Epidermal melanocyte (primary cell): ENCODE measurements around the gene OR52D1.

Experiments
- DNase-seq: peaks from one replicate; pipeline ENCODE4 v3.0.0; 2011; ENCODE audit warnings: low spot score; ENCODE audit not compliant: insufficient read length

OR52D1 gene

DNA sequence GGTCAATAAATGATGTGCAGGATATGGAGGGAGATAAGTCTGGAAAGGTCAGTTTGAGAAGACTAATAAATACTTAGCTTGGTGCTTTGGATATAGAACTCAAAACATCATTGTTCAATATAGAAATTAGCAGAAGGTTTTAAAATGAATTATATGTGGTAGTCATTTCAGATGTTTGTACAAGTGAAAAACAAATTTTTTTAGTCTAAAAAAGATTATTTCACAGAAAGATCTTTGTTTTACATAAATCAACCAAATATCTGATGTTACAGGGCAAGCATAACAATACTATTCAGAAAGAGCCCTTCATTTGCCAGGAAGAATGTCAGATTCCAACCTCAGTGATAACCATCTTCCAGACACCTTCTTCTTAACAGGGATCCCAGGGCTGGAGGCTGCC, at the start of gene OR52D1:
Gene OR52D1, plus strand, starts transcription at position 301 of the 400 bp plus-strand sequence. Its CDS starts 22 bp downstream, at position 323.
- DNase-seq = no peak

DNA sequence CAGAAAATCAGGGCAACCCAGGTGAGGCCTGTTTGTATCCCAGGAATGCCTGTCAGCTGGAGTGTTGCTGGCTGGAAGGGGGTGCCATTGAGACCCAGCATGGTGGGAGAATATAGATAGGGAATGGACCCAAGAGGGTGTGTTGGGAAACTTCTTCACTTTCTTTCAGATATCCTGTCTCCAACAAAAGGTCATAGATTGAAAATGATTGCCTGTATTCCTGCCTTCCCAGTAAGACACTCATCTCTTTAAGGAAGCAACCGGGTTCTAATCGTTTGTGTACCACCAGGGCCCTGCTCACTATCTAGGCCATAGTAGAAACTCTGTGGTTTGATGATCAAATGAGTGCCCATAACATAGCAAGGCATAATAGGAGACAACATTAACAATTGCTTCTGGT, 47.1 kb upstream of the OR52D1 start, which contains the start of gene OR51I1:
Gene OR51I1, minus strand, starts transcription at position 101 of the 400 bp plus-strand sequence. Its CDS starts 0 bp downstream, at position 101.
- DNase-seq = no peak

DNA sequence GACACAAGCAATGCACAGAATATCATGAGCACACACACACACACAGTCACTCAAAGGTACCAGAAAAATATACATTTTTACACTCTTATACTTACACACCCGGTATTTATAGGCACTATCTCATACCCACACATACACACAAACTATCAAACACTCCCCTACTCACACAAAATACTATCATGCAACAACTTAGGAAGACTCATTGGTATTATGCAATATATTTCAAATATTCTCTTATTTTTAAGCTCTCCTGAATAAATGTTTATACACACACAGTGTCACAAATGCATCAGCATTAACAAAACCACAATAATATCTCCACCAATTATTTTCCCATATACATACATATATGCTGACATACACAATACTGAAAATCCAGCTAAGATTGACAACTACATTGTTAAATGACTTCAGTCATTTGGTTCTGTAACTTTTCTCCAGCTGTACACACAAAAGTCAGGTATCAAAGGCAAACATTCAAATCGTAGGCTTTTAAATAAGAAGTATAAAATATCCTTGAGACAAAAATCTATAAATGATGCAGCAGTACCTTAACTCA, 44.6 kb upstream of the OR52D1 start:
- DNase-seq = no peak

- DNase-seq = no peak
Observed at GRCh38 chr11:5449023-5449422, 39.5 kb upstream of the OR52D1 start, which contains the start of gene OR51I2. OR51I2 (plus strand) TSS chr11:5449323; CDS start chr11:5453489, 4,166 bp downstream.

DNA sequence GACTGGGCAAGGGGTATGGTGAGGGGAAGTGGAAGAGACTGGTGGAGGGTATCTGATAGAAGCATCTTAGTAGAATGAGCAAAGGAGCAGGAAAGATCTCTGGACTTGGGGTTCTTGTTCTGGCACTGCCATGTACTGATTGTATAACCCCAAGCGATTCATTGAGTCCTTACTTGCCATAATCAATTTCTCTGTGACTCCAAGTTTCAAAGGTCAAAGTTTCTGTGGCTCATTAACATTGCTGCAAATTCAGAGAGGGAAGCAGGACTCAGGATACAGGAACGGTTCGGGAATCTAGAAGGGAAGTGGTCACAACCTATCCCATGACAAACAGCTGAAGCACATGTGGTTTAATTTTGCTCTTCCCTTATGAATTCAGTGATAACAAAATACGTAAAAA, 39.1 kb upstream of the OR52D1 start:
- DNase-seq = no peak

GRCh38 chr11:5460983-5461621, 27.4 kb upstream of the OR52D1 start:
- DNase-seq = no peak

- DNase-seq = no peak
Observed at GRCh38 chr11:5467527-5467926, 21.0 kb upstream of the OR52D1 start.

GRCh38 chr11:5473921-5474320, 14.6 kb upstream of the OR52D1 start:
- no peak for DNase-seq

GRCh38 chr11:5476186-5476819, 12.2 kb upstream of the OR52D1 start:
- DNase-seq = peak; percentile 63

DNA sequence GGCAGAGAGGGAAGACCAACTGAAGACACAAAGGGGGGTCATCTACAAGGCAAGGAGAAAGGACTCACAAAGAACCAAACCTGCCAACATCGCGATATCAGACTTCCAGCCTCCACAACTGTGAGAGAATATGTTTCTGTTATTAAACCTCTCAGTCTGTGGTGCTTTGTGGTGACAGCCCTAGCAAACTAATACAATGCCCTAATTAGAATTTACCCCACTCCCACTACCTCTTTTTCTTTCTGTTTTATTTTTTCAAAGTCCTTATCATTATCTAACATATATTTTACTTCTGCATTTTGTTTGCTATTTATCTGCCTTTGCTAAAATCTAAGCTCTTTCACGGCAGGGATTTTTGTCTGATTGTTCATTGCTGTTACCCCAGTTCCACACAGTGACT, 2.5 kb upstream of the OR52D1 start:
- no peak for DNase-seq

DNA sequence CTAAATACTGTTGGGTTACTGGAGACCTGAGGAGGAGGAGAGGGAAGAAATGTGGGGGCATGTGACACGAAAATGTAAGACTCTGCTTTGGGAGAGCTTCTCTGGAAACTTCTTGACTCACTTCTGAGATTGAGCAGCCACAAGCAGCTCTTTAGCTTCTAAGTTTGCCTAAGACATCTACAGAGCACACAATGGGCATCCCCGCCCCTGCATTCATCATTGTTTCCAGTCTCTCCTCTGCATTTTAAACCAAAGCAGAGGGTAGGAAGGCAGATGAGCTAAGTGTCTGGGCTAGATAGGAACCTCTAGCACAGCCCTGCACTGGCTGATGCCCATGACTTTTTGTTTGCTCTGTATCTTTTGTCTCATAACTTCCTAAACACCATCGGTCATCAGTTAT, 2.1 kb upstream of the OR52D1 start:
- DNase-seq = no peak

DNA sequence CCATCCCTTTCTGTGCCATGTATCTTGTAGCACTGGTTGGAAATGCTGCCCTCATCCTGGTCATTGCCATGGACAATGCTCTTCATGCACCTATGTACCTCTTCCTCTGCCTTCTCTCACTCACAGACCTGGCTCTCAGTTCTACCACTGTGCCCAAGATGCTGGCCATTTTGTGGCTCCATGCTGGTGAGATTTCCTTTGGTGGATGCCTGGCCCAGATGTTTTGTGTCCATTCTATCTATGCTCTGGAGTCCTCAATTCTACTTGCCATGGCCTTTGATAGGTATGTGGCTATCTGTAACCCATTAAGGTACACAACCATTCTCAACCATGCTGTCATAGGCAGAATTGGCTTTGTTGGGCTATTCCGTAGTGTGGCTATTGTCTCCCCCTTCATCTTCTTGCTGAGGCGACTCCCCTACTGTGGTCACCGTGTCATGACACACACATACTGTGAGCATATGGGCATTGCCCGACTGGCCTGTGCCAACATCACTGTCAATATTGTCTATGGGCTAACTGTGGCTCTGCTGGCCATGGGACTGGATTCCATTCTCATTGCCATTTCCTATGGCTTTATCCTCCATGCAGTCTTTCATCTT, 414 bp downstream of the OR52D1 start:
- no peak for DNase-seq

DNA sequence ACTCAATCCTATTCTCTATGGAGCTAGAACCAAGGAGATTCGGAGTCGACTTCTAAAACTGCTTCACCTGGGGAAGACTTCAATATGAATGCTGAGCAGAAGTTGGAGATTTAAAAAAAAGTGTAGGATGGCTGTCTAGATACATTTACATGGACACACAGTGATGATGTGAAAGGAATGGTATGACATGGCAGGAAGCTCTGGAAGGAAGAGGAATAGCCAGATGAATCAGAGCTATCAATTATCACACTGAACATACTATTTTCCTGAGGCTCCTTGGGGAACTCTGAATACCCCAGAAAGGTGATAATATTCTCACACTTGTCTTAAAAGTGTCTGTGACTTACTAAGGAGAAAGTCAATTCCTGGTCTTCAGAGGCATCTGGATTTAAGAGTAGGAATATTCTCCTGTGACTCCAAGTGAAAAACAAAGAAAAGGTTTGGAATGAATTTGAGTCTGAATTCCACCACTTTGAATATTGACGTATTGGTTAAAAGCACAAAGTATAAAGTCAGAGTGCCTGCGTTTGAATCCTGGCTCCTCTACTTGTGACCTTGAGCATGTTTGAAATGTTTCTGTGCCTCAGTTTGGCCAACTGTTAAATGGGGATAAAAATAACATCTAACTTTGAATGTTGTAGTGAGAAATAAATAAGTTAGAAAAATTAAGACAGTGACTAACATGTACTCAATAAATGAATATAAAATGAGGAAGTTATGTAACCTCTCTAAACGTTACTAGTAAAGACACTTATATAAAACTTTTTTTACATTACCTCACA, 1.3 kb downstream of the OR52D1 start:
- DNase-seq = no peak

- no peak for DNase-seq
Observed at GRCh38 chr11:5499671-5500070, 11.2 kb downstream of the OR52D1 start.

- no peak for DNase-seq
Observed at GRCh38 chr11:5500393-5500801, 11.9 kb downstream of the OR52D1 start.

- DNase-seq = no peak
Observed at GRCh38 chr11:5504403-5504921, 16.0 kb downstream of the OR52D1 start.

- DNase-seq = no peak
Observed at GRCh38 chr11:5505363-5506048, 17.0 kb downstream of the OR52D1 start.

DNA sequence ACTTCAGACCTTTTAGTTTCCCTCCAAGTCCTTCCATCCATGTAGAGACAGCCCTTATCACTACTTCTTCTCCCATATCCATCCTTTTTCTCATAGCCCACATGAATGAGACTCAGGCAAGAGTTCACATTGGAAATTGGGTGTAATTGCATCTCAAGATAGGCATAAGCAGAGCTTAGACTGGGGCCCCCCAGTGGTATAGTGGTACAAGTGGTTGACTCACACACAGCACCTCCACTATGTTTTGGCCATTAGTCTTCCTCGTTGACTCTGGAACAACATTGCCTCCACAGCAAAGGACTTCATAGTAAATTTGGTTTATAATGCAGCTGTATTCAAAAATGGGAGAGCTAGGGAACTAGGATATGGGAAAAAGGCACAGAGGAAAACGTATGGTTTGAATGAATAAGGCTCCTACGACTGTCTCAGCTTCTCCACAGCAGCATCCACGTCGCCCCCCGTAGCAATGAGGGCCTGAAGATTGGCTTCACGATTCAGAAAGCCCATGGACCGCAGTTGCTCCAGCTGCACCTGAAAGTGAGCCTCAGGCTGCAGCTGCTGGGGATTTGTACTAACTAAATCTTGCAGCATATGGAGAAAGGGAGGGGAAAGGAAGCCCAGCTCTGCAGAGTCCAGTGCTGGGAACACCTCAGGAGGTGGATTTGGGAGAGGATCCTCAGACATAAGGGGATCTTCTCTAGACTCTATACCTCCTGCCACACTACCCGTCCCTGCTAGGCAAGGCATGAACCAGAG, 18.9 kb downstream of the OR52D1 start:
- no peak for DNase-seq

- DNase-seq = no peak
Observed at GRCh38 chr11:5507933-5508305, 19.4 kb downstream of the OR52D1 start.

DNA sequence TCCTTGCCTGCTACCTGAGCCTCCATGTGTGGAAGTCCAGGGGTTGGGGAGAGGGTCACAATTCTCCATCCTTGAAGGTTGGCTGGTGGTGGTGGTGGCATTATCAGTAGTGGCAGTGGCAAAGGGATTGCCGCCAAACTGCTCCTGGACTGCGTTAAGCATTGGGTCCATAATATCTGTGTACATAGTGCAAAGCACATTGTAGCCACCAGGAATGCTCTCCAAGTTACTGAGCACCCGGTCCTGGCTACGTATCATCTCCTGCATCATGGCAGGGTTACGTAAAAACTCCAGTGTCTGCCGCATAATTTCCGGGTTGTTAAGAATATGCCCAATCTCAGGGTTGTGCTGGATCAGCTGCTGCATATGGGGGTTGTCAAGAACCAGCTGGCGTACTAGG, 20.1 kb downstream of the OR52D1 start:
- DNase-seq = no peak
